T-cell (primary cell): ENCODE data around the gene ELOVL4. TPM values are rescaled to one million over a fixed set of nuclear protein-coding genes. Genes with fewer than 3 reads are reported as not detected.

Experiments used
- ATAC-seq, 4 experiments: fragments of 200-7000 bp in 3 of 4; fragments of 150-1000 bp in 1 of 4; cut with Tn5 transposase; replicated peaks in 1 of 4; 1 replicate in 3 of 4; 2 replicates in 1 of 4; pipeline ENCODE4 v1.10.0; 2021; ENCODE audit warnings: moderate library complexity in 3 of 4, mild to moderate bottlenecking in 2 of 4, moderate number of reproducible peaks in 1 of 4
- CTCF ChIA-PET, 2 donors: fragments of 300-600 bp; sonication (Branson Sonifier 250); formaldehyde crosslinking; loops; one replicate each; lab custom pipeline; 2022; ENCODE audit warnings: antibody characterized with exemption in 2 of 2; lab: Charles Lee
- POLR2A ChIA-PET, 2 donors: fragments of 300-600 bp; sonication (Branson Sonifier 250); formaldehyde crosslinking; loops; one replicate each; lab custom pipeline; 2022; ENCODE audit warnings: antibody characterized with exemption in 2 of 2; lab: Charles Lee
- DNase-seq, 35 experiments: peaks; one replicate each; pipeline versions ENCODE4 v3.0.0 to v3.0.0-alpha.2; 2013 to 2023
- H3K27ac ChIP-seq: one replicate; pipeline ENCODE4 v1.5.1; 2013; ENCODE audit warnings: low read length
- H3K27me3 ChIP-seq, 2 experiments: replicated peaks in 1 of 2; 1 replicate in 1 of 2; 2 replicates in 1 of 2; pipeline versions ENCODE4 v1.6.1 to v1.7.0; 2013; ENCODE audit warnings: low read length in 1 of 2, mixed read lengths in 1 of 2; ENCODE audit not compliant: control insufficient read depth in 2 of 2, insufficient read depth in 2 of 2; ENCODE audit errors: extremely low read depth in 1 of 2
- H3K36me3 ChIP-seq, 2 donors: 1 replicate in 1 of 2; 2 replicates in 1 of 2; pipeline versions ENCODE4 v1.6.1 to v1.7.0; 2013; ENCODE audit warnings: low read length in 1 of 2; ENCODE audit not compliant: control insufficient read depth in 2 of 2, insufficient read depth in 1 of 2; ENCODE audit errors: extremely low read depth in 1 of 2
- H3K4me1 ChIP-seq, 2 experiments: 1 replicate in 1 of 2; 2 replicates in 1 of 2; pipeline versions ENCODE4 v1.6.1 to v1.7.0; 2013; ENCODE audit warnings: low read length in 2 of 2, mixed read lengths in 1 of 2; ENCODE audit not compliant: insufficient read depth in 2 of 2, control insufficient read depth in 1 of 2; ENCODE audit errors: extremely low read depth in 1 of 2
- H3K4me3 ChIP-seq, 2 donors: 1 replicate in 1 of 2; 2 replicates in 1 of 2; pipeline versions ENCODE4 v1.5.1 to v1.7.0; 2013; ENCODE audit warnings: mild to moderate bottlenecking in 2 of 2, low read length in 1 of 2, moderate library complexity in 1 of 2; ENCODE audit not compliant: control insufficient read depth in 1 of 2; ENCODE audit errors: extremely low read depth in 1 of 2
- H3K9me3 ChIP-seq: 2 replicates; pipeline ENCODE4 v1.7.0; 2013
- H3K27ac Mint-ChIP-seq, 2 donors: one replicate each; pipeline ENCODE4 v1.8.0; 2020 to 2021; ENCODE audit warnings: mild to moderate bottlenecking in 2 of 2, mixed read lengths in 2 of 2
- H3K27me3 Mint-ChIP-seq, 2 donors: one replicate each; pipeline ENCODE4 v1.8.0; 2021 to 2022; ENCODE audit warnings: mixed read lengths in 2 of 2
- H3K36me3 Mint-ChIP-seq: one replicate; pipeline ENCODE4 v1.8.0; 2021; ENCODE audit warnings: mixed read lengths
- H3K4me1 Mint-ChIP-seq, 3 donors: one replicate each; pipeline ENCODE4 v1.8.0; 2020 to 2022; ENCODE audit warnings: mixed read lengths in 3 of 3, mild to moderate bottlenecking in 1 of 3
- H3K4me3 Mint-ChIP-seq, 3 donors: one replicate each; pipeline ENCODE4 v1.8.0; 2020 to 2022; ENCODE audit warnings: mild to moderate bottlenecking in 3 of 3, mixed read lengths in 3 of 3, moderate library complexity in 3 of 3
- H3K9me3 Mint-ChIP-seq, 3 donors: one replicate each; pipeline ENCODE4 v1.8.0; 2020 to 2022; ENCODE audit warnings: mixed read lengths in 3 of 3
- WGBS: methylation state at CpG from one replicate; pipeline ENCODE4 v1.1.5; 2013; ENCODE audit warnings: missing lambda C conversion rate; ENCODE audit not compliant: insufficient coverage; 5-methylcytosine and 5-hydroxymethylcytosine counted together
- total RNA-seq, 35 experiments: library from RNA in 6 of 35; stranded (reverse) in 6 of 35; fragments of 120-200 nt in 1 of 35; gene quantifications; one replicate each; pipeline versions ENCODE4 v1.2.1 to v1.2.4 and lab custom pipeline; 2013 to 2026

The ELOVL4 gene
- total RNA-seq, 5 donors from 2014 or later (not counting 1 experiment from before 2014, with no cell fraction given) = 0.58 to 2.6 (median 1.6) TPM

DNA sequence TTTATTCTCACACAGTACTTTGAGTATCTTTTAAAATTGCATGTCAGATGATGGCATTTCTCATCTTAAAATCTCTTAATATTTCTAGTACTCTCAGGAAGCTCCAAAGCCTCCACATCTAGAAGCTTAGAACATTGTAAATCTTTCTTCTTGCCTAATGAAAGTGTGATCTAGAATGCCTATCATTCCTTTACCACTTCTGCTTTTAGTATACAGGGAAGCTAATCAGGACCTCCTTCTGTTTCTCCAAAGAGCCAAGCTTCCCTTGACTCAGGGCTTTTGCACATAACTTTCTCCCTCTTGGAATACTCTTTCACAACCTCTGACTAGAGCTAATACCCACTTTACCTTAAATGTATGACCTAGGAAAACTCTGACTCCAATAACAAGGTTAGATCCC lies 7.5 kb upstream of the ELOVL4 start:
- H3K27me3 ChIP-seq = peaks cover 0 to 4% of the 10 kb centered on the region in 2 experiments
- Mint-ChIP-seq H3K27ac (no peak overlapping the region), H3K27me3 (peaks cover 19 to 32% of the 10 kb centered on the region in 2 donors), H3K36me3 (peaks cover 4% of the 10 kb centered on the region), H3K4me1 (no peaks in the 10 kb centered on the region), H3K4me3 (no peak overlapping the region), H3K9me3 (no peaks in the 10 kb centered on the region)
- ATAC-seq (no peak), DNase-seq (no peak)
- H3K4me1 ChIP-seq = no peaks in the 10 kb centered on the region
- no peak overlapping the region for H3K4me3 ChIP-seq
- no peaks in the 10 kb centered on the region for H3K36me3 ChIP-seq
- H3K27ac ChIP-seq = no peak overlapping the region
- H3K9me3 ChIP-seq = no peaks in the 10 kb centered on the region
- ChIA-PET CTCF (interaction anchor here (0.7 to 1.3 kb wide), 4 partner anchors 8 to 139 kb away, joined by 3 to 5 read pairs (median 4); partner anchors contain the start of gene ELOVL4 (in 1 of the 2)), POLR2A (interaction anchor here in 1 of 2 donors (0.6 kb wide), 1 partner anchor 20 kb away, joined by 3 read pairs; no protein-coding TSS in a partner anchor)

DNA sequence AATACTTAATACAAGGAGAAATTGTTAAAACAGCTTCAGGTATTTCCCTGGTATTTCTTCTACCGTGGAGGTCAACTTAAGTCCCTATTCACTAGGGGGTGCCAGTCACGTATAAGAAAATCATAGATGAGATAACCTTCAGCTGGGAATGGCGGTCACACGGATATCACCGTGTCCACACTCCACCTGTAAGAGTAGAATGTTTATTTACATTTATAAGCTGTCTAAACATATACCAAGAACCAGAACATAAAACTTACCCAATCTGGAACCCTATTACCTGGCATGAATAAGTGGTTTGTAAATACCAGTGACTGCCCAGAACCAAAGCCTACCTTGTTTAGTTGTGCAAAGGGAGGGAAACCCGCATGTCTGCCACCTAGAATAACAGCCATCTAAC lies 1.9 kb upstream of the ELOVL4 start:
- H3K27me3 ChIP-seq = peaks cover 0 to 13% of the 10 kb centered on the region in 2 experiments
- peak overlapping the region; percentile 23 to 43 for H3K27ac Mint-ChIP-seq
- peak in 29 of 35 experiments; percentile 16 to 88 (median 41) for DNase-seq

GRCh38 chr6:79946272-79947190 lies 822 bp downstream of the ELOVL4 start:
- WGBS = under 1% methylated on average over 31 of the region's 38 CpGs
- H3K4me1 ChIP-seq = peaks cover 6 to 14% of the 10 kb centered on the region in 2 experiments

More for the DNA sequence above, 1.9 kb upstream of the ELOVL4 start:
- no peak overlapping the region for H3K4me3 ChIP-seq
- ATAC-seq = peak in 2 of 4 experiments; percentile 21 to 34
- no peak overlapping the region for H3K27ac ChIP-seq
- WGBS = no CpG with 5 or more reads among the region's 6 CpGs
- H3K36me3 ChIP-seq = no peaks in the 10 kb centered on the region
- no peak overlapping the region for H3K4me3 Mint-ChIP-seq
- H3K4me1 ChIP-seq = peaks cover 6 to 14% of the 10 kb centered on the region in 2 experiments
- ChIA-PET CTCF (interaction anchor here (0.6 to 2.4 kb wide), 38 partner anchors 9 to 1807 kb away, joined by 3 to 35 read pairs (median 5); partner anchors contain the start of genes BCKDHB (in 1 of the 2) and TTK (in 1 of the 2)), POLR2A (interaction anchor here in 1 of 2 donors (1.1 kb wide), 1 partner anchor 36 kb away, joined by 3 read pairs; no protein-coding TSS in a partner anchor)
- H3K4me1 Mint-ChIP-seq = peaks cover 13 to 30% (median 25%) of the 10 kb centered on the region in 3 donors
- no peaks in the 10 kb centered on the region for H3K9me3 ChIP-seq
- H3K36me3 Mint-ChIP-seq = no peaks in the 10 kb centered on the region
- no peaks in the 10 kb centered on the region for H3K9me3 Mint-ChIP-seq
- H3K27me3 Mint-ChIP-seq = peaks cover 5 to 33% of the 10 kb centered on the region in 2 donors

GRCh38 chr6:79943133-79943532 lies 4.2 kb downstream of the ELOVL4 start:
- no peaks in the 10 kb centered on the region for H3K36me3 ChIP-seq
- H3K4me3 ChIP-seq = no peak overlapping the region
- no peaks in the 10 kb centered on the region for H3K9me3 ChIP-seq
- peaks cover 13 to 36% (median 19%) of the 10 kb centered on the region in 3 donors for H3K4me1 Mint-ChIP-seq
- H3K36me3 Mint-ChIP-seq = no peaks in the 10 kb centered on the region
- DNase-seq = no peak
- WGBS = no CpG with 5 or more reads among the region's 1 CpG
- ChIA-PET CTCF (interaction anchor here (0.6 to 1.7 kb wide), 3 partner anchors 11 to 523 kb away, joined by 3 read pairs; no protein-coding TSS in a partner anchor), POLR2A (interaction anchor here in 1 of 2 donors (0.6 kb wide), 1 partner anchor 9 kb away, joined by 3 read pairs; no protein-coding TSS in a partner anchor)
- peaks cover 6 to 14% of the 10 kb centered on the region in 2 experiments for H3K4me1 ChIP-seq
- no peak overlapping the region for H3K27ac ChIP-seq
- ATAC-seq = no peak
- H3K27ac Mint-ChIP-seq = no peak overlapping the region
- H3K4me3 Mint-ChIP-seq = no peak overlapping the region
- peaks cover 0 to 9% of the 10 kb centered on the region in 2 experiments for H3K27me3 ChIP-seq
- H3K9me3 Mint-ChIP-seq = no peaks in the 10 kb centered on the region
- peaks cover 18 to 54% of the 10 kb centered on the region in 2 donors for H3K27me3 Mint-ChIP-seq

More at GRCh38 chr6:79946272-79947190, 822 bp downstream of the ELOVL4 start:
- Mint-ChIP-seq H3K27me3 (peaks cover 18 to 48% of the 10 kb centered on the region in 2 donors), H3K9me3 (no peaks in the 10 kb centered on the region), H3K4me1 (peaks cover 13 to 41% (median 25%) of the 10 kb centered on the region in 3 donors), H3K4me3 (peak overlapping the region; percentile 85 to 94 (median 87)), H3K36me3 (no peaks in the 10 kb centered on the region), H3K27ac (peak overlapping the region in 1 of 2 donors; percentile 41)
- peak in 21 of 35 experiments; percentile 8 to 60 (median 18) for DNase-seq
- H3K9me3 ChIP-seq = no peaks in the 10 kb centered on the region
- CTCF ChIA-PET = interaction anchor here (0.6 to 3.1 kb wide), 25 partner anchors 8 to 1807 kb away, joined by 3 to 21 read pairs (median 4); partner anchors contain the start of genes BCKDHB (in 2 of the 2) and TTK (in 2 of the 2)
- no peaks in the 10 kb centered on the region for H3K36me3 ChIP-seq
- H3K27me3 ChIP-seq = peaks cover 0 to 9% of the 10 kb centered on the region in 2 experiments
- H3K27ac ChIP-seq = no peak overlapping the region
- POLR2A ChIA-PET = interaction anchor here (0.5 to 1.0 kb wide), 4 partner anchors 18 to 1557 kb away, joined by 3 to 4 read pairs (median 3); partner anchors contain the start of gene TTK (in 1 of the 2)
- H3K4me3 ChIP-seq = peak overlapping the region; percentile 55 to 87
- peak; percentile 38 to 73 (median 45) for ATAC-seq

DNA sequence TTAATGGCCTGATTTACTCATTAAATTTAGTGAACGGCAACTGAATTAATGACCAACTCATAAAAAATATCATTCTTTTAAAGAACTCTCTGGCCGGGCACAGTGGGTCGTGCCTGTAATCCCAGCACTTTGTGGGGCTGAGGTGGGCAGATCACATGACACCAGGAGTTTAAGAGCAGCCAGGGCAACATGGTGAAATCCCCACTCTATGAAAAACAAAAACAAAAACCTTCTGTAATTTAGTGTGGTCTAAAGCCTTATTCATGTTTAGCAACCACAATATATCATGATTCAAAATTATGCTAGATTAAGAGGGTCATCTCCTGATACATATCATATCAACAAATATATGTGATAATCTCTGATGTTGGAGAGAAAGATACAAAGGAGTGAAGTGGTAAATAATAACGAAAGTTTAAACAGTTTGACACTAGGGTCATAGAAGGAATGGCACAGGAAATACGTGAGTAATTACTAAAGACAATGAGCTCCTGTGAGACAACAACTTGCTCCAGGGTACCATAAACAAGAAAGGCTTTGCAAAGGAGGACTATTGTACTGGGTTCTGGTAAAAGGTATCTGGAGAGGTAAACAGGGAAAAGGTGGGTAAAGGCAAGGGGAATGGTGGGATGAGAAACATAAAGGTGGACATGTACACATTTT lies 5.7 kb downstream of the ELOVL4 start:
- Histone ChIP-seq H3K9me3 (no peaks in the 10 kb centered on the region), H3K4me3 (no peak overlapping the region), H3K27ac (no peak overlapping the region), H3K36me3 (no peaks in the 10 kb centered on the region), H3K4me1 (peaks cover 6% of the 10 kb centered on the region in 2 experiments), H3K27me3 (peaks cover 0 to 1% of the 10 kb centered on the region in 2 experiments)
- H3K9me3 Mint-ChIP-seq = no peaks in the 10 kb centered on the region
- H3K27me3 Mint-ChIP-seq = peaks cover 18 to 48% of the 10 kb centered on the region in 2 donors
- no peak for DNase-seq
- WGBS = 57% methylated on average over 3 of the region's 5 CpGs
- POLR2A ChIA-PET = no interaction called here
- CTCF ChIA-PET = no interaction called here
- no peaks in the 10 kb centered on the region for H3K36me3 Mint-ChIP-seq
- ATAC-seq = no peak
- H3K4me3 Mint-ChIP-seq = no peak overlapping the region
- H3K27ac Mint-ChIP-seq = no peak overlapping the region
- peaks cover 11 to 29% (median 12%) of the 10 kb centered on the region in 3 donors for H3K4me1 Mint-ChIP-seq
